ENCODE measurements around the gene KRT84. TPM values are rescaled to one million over a fixed set of nuclear protein-coding genes. Genes with fewer than 3 reads are reported as not detected.

The KRT84 gene
- total RNA-seq = not detected in 2 replicates

DNA sequence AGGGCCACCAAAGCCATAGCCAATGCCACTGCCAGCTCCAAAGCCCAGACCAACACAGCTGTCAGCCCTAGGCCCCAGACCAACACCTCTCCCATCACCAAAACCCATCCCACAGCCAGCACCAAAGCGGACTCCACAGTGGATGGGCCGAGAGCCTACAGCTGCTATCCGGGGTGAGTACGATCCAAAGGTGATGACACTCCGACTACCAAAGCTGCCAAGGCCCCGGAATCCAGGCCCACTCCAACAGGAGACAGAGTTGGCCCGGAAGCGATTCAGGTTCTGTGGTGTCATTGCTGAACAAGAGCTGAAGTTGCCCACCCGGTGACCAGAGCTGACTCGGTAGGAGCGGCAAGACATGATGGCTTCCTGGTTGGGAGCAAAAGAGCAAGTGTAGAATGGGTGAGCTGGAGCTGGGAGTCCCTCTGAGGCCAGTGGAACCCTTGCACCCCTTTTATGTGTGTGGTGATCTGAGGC, at the start of gene KRT84:
Gene KRT84 (minus strand): TSS at position 427 of the 477 bp plus-strand sequence. CDS start 67 bp downstream, at position 360.

GRCh38 chr12:52434081-52434733, 48.8 kb upstream of the KRT84 start, which contains the start of gene KRT75:
TSS of gene KRT75 (minus strand) at chr12:52434371. CDS start at chr12:52434304, 67 bp downstream.

GRCh38 chr12:52405922-52406385, 20.5 kb upstream of the KRT84 start, which contains the start of gene KRT82:
TSS of gene KRT82 (minus strand) at chr12:52406335. CDS start at chr12:52406277, 58 bp downstream.

DNA sequence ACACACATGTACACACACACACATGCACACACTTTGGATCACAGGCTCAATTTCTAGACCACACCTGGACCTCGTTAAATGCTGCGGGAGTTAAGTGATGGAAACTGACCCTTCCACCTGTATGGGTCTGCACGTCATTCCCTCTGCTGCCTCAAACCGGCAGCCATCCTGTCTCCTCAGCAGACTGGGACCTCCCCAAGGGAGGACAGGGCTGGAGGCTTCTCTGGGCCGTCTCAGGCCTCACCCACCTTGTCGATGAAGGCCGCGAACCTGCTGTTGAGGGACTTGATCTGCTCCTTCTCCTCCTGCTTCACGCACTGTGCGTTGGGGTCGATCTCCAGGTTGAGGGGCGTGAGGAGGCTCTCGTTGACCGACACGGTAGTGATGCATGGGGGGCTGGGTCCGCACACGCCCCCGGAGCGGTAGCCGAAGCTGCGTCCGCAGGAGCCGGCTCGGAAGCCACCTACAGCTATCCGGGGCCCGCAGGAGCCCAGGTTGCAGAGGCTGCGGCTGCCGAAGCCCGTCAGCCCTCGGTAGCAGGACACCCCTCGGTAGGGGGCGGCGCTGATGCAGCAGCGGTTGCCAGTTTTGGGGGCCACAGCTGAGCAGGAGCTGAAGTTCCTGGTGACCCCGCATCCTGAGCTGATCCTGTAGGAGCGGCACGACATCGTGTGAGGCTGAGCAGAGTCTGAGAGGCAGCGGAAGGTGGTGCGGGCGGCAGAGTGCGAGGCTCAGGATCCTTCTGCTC, 18.5 kb downstream of the KRT84 start, which contains the start of gene KRT85:
Gene KRT85 (minus strand): TSS at position 744 of the 748 bp plus-strand sequence. CDS start 76 bp downstream, at position 668.

Other genes with a start within 250 kb of the KRT84 start
- under 0.01 TPM in 1 of 2 replicates, not detected in the other for gene KRT80, start 193.6 kb downstream of the KRT84 start, total RNA-seq
- gene KRT7, start 152.4 kb downstream of the KRT84 start, total RNA-seq = 0.78 TPM in 1 of 2 replicates, not detected in the other
- gene KRT86, start 111.0 kb downstream of the KRT84 start, total RNA-seq = not detected in 2 replicates
- not detected in 2 replicates for gene KRT81, start 94.1 kb downstream of the KRT84 start, total RNA-seq
- not detected in 2 replicates for gene KRT83, start 64.3 kb downstream of the KRT84 start, total RNA-seq
- gene KRT85, start 18.2 kb downstream of the KRT84 start, total RNA-seq = not detected in 2 replicates
- not detected in 2 replicates for gene KRT82, start 20.7 kb upstream of the KRT84 start, total RNA-seq
- not detected in 2 replicates for gene KRT75, start 48.7 kb upstream of the KRT84 start, total RNA-seq
- not detected in 2 replicates for gene KRT6B, start 66.5 kb upstream of the KRT84 start, total RNA-seq
- not detected in 2 replicates for gene KRT6C, start 88.2 kb upstream of the KRT84 start, total RNA-seq
- gene KRT6A, start 107.6 kb upstream of the KRT84 start, total RNA-seq = 0.78 TPM in 1 of 2 replicates, not detected in the other
- gene KRT5, start 134.7 kb upstream of the KRT84 start, total RNA-seq = 0.20 TPM in 1 of 2 replicates, not detected in the other
- not detected in 2 replicates for gene KRT71, start 167.5 kb upstream of the KRT84 start, total RNA-seq
- not detected in 2 replicates for gene KRT74, start 188.2 kb upstream of the KRT84 start, total RNA-seq
- not detected in 2 replicates for gene KRT72, start 215.8 kb upstream of the KRT84 start, total RNA-seq
- not detected in 2 replicates for gene KRT73, start 232.9 kb upstream of the KRT84 start, total RNA-seq